Esophagus squamous epithelium (tissue), 5 donors: ENCODE results near the gene GPHA2. TPM values are rescaled to one million over a fixed set of nuclear protein-coding genes. Genes with fewer than 3 reads are reported as not detected.

ENCODE experiments used
- DNase-seq: peaks from one replicate; lab custom pipeline; 2025; lab: John Stamatoyannopoulos, UW
- H3K27ac ChIP-seq, 4 donors: fragments of 200-600 bp; sonication (generic); one replicate each; pipeline ENCODE4 v1.5.1; 2016 to 2019; ENCODE audit warnings: mild to moderate bottlenecking in 1 of 4
- H3K27me3 ChIP-seq, 4 donors: fragments of 200-600 bp; sonication (generic); 1 replicate in 3 of 4; 2 replicates in 1 of 4; pipeline versions ENCODE4 v1.5.1 to v1.6.0; 2017 to 2021; ENCODE audit warnings: antibody characterized with exemption in 1 of 4
- H3K36me3 ChIP-seq, 3 donors: fragments of 200-600 bp; sonication (generic); one replicate each; pipeline ENCODE4 v1.5.1; 2016 to 2019
- H3K4me1 ChIP-seq, 3 donors: fragments of 200-600 bp; sonication (generic); one replicate each; pipeline ENCODE4 v1.5.1; 2017 to 2019
- H3K4me3 ChIP-seq, 4 donors: fragments of 200-600 bp; sonication (generic); 1 replicate in 3 of 4; 2 replicates in 1 of 4; pipeline ENCODE4 v1.5.1; 2016 to 2019; ENCODE audit warnings: mild to moderate bottlenecking in 2 of 4, moderate library complexity in 1 of 4
- H3K9me3 ChIP-seq, 3 donors: fragments of 200-600 bp; sonication (generic); one replicate each; pipeline ENCODE4 v1.5.1; 2016 to 2019
- POLR2A ChIP-seq, 4 donors: fragments of 450-650 bp; IDR thresholded peaks; one replicate each; pipeline ENCODE4 v1.6.1; 2017; ENCODE audit warnings: antibody characterized with exemption in 4 of 4, mild to moderate bottlenecking in 4 of 4, moderate library complexity in 3 of 4
- WGBS, 2 donors: methylation state at CpG; one replicate each; pipeline ENCODE4 v1.1.5; 2018; 5-methylcytosine and 5-hydroxymethylcytosine counted together
- intact Hi-C: fragments of 100-400 bp; cut with DNase I; formaldehyde crosslinking; loops from one replicate; pipeline ENCODE4 v1.15.0; 2022
- total RNA-seq, 4 donors: library from RNA; depleted of rRNA; stranded (reverse); fragments of >200 nt; gene quantifications; one replicate each; pipeline ENCODE4 v1.1.0, GENCODE V29; 2016
- TF ChIP-seq, protein P1 (sequence below), 6 experiments: fragments of 450-650 bp in 4 of 6; fragments of 200-600 bp in 2 of 6; sonication (generic) in 2 of 6; IDR thresholded peaks; one replicate each; pipeline ENCODE4 v1.5.1; 2016 to 2019; ENCODE audit warnings: antibody characterized with exemption in 6 of 6, mild to moderate bottlenecking in 4 of 6, moderate library complexity in 4 of 6
- donor health status: DM: yes; HTN: yes; CAD: no.

The GPHA2 gene
- total RNA-seq, 4 donors from 2014 or later: not detected

DNA sequence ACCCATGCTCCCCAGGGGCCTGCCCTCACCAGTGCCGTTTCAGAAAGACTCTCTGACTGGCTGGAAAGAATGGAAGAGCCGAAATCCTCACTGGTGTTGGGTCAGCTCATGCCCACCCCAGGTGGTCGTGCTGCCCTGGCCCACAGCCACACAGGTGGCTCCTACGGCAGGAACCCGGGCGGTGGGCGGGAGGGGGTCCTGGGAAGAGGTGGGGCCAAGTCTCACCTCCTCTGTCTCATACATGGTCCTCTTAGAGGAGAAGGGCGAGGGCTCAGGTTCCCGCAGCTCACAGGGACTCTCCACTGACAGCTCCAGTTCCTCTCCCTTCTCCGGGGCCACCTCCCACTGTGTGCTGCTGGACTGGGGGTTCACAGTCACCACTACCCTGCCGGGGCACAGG, 26.9 kb downstream of the GPHA2 start:
- no peak overlapping the region for H3K4me3 ChIP-seq
- peaks cover 51 to 100% (median 70%) of the 10 kb centered on the region in 3 donors for H3K36me3 ChIP-seq
- no peaks in the 10 kb centered on the region for H3K4me1 ChIP-seq
- no peaks in the 10 kb centered on the region for H3K27me3 ChIP-seq
- 91 to 92% methylated on average over 2 to 11 of the region's 11 CpGs for WGBS, 2 donors
- H3K27ac ChIP-seq: no peak overlapping the region
- H3K9me3 ChIP-seq: no peaks in the 10 kb centered on the region
- TF ChIP-seq, protein P1, sequence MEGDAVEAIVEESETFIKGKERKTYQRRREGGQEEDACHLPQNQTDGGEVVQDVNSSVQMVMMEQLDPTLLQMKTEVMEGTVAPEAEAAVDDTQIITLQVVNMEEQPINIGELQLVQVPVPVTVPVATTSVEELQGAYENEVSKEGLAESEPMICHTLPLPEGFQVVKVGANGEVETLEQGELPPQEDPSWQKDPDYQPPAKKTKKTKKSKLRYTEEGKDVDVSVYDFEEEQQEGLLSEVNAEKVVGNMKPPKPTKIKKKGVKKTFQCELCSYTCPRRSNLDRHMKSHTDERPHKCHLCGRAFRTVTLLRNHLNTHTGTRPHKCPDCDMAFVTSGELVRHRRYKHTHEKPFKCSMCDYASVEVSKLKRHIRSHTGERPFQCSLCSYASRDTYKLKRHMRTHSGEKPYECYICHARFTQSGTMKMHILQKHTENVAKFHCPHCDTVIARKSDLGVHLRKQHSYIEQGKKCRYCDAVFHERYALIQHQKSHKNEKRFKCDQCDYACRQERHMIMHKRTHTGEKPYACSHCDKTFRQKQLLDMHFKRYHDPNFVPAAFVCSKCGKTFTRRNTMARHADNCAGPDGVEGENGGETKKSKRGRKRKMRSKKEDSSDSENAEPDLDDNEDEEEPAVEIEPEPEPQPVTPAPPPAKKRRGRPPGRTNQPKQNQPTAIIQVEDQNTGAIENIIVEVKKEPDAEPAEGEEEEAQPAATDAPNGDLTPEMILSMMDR (IDR thresholded peaks at IDR 0.05): no peak
- no peak for TF ChIP-seq POLR2A (IDR thresholded peaks at IDR 0.05)
- intact Hi-C loops: no loop called here
- no peak for DNase-seq

DNA sequence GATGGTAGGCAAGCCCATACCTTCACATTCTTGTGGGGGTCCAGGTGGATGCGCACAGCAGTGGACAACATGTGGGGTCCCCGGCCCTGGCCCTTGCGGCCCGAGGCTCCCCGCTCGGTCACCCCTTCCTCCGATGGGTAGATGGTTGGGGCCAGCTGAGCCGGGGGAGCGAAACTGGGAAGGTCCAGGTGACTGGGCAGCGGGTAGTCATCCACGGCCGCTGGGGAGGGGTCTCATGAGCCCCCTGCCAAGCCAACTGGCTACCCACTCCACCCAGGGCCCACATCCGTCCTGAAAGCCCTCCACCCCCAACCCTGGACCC, 29.4 kb downstream of the GPHA2 start:
- Histone ChIP-seq H3K27ac (no peak overlapping the region), H3K27me3 (no peaks in the 10 kb centered on the region), H3K4me3 (no peak overlapping the region), H3K9me3 (no peaks in the 10 kb centered on the region), H3K4me1 (no peaks in the 10 kb centered on the region), H3K36me3 (peaks cover 47 to 100% (median 68%) of the 10 kb centered on the region in 3 donors)
- intact Hi-C loops: no loop called here
- DNase-seq: no peak
- WGBS, 2 donors: 89% methylated on average over 7 of the region's 13 CpGs; no CpG with 5 or more reads in 1 of the 2 donors
- no peak for TF ChIP-seq POLR2A (IDR thresholded peaks at IDR 0.05)
- TF ChIP-seq, protein P1 (IDR thresholded peaks at IDR 0.05): no peak

DNA sequence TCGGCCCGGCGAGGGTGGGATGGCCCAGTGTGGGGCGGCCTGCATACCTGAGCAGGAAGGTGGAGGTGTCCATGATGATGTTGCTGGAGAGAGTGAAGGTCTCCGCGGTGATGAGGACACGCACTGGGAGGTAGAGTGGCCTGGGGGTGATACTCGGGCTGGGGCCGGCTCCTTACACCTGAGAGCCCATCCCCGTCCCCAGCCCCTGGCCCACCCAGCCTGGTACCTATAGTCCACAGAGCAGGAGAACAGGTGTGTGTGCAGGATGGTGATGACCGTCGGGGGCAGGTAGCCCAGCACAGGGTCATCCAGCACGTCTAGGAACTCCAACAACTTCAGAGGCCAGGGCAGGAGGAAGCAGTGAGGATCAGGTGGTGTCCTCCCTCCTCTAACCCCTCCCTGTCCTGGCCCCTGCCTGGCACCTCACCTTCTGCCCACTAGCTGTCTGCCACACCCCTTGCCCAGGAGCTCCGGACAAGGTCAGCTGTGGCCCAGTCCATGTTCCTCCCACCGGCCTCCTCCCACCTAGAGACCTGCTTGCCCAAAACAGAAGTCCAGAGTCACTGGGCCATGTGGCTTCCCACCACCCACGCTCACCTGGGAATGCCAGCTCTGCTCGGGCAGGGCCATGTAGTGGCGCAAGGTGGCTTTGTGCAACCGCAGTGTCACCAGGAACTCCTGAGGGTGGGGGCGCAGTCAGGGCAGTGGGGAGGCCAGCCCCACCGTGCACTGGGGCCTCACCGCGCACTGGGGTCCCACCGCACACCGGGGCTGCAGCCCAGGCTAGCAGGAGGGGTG, 30.0 kb downstream of the GPHA2 start:
- peaks cover 42 to 100% (median 63%) of the 10 kb centered on the region in 3 donors for H3K36me3 ChIP-seq
- WGBS, 2 donors: 97 to 100% methylated on average over 3 to 11 of the region's 25 CpGs
- no peaks in the 10 kb centered on the region for H3K27me3 ChIP-seq
- DNase-seq: no peak
- no peaks in the 10 kb centered on the region for H3K9me3 ChIP-seq
- peaks cover 0 to under 1% (median 0%) of the 10 kb centered on the region in 3 donors for H3K4me1 ChIP-seq
- intact Hi-C loops: no loop called here
- TF ChIP-seq POLR2A (IDR thresholded peaks at IDR 0.05): no peak
- TF ChIP-seq, protein P1 (IDR thresholded peaks at IDR 0.05): no peak
- no peak overlapping the region for H3K27ac ChIP-seq
- H3K4me3 ChIP-seq: no peak overlapping the region

DNA sequence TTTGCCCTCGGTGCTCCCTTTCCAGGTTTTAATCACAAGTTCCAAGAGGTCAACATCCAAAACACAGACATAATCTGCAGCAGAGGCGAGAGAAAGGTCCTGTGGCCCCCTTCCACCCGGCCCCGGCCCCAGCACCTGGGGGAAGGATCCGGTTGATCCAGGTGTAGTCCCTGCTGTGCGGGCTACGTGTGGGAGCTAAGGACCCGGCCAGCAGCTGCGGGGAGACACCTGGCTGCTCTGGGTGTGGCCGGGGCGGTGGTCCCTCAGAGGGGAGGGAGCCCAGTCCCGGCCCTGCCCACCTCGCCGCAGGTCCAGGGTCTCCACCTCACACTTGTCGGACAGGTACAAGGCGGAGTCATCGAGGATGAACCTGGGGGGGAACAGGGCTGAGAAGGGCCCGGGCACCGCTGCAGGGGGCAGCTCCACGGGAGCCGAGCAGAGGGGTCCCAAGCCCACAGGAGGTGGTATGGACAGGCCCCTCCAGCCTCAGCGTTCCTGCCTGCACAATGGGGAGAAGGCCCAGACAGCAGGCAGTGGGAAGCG, 32.3 kb downstream of the GPHA2 start:
- Histone ChIP-seq H3K4me1 (peaks cover 0 to 9% (median 5%) of the 10 kb centered on the region in 3 donors), H3K27ac (no peak overlapping the region), H3K4me3 (no peak overlapping the region), H3K36me3 (peaks cover 24 to 100% (median 49%) of the 10 kb centered on the region in 3 donors), H3K9me3 (no peaks in the 10 kb centered on the region), H3K27me3 (no peaks in the 10 kb centered on the region)
- WGBS, 2 donors: 95 to 100% methylated on average over 1 to 10 of the region's 23 CpGs
- no peak for DNase-seq
- intact Hi-C loops: no loop called here
- no peak for TF ChIP-seq POLR2A (IDR thresholded peaks at IDR 0.05)
- TF ChIP-seq, protein P1 (IDR thresholded peaks at IDR 0.05): no peak
